Uterus (tissue), 4 donors: ENCODE results near the gene SLITRK4. TPM values are rescaled to one million over a fixed set of nuclear protein-coding genes. Genes with fewer than 3 reads are reported as not detected.

ENCODE experiments used
- DNase-seq, 2 donors: peaks; one replicate each; pipeline ENCODE4 v3.0.0-alpha.2; 2019 to 2020
- H3K27ac ChIP-seq, 2 donors: fragments of 200-600 bp; sonication (generic); 1 replicate in 1 of 2; 2 replicates in 1 of 2; pipeline ENCODE4 v1.5.1; 2016 to 2018
- H3K27me3 ChIP-seq, 2 donors: fragments of 200-600 bp; sonication (generic); one replicate each; pipeline ENCODE4 v1.5.1; 2018 to 2019; ENCODE audit warnings: control low read depth in 1 of 2
- H3K36me3 ChIP-seq, 2 donors: fragments of 200-600 bp; sonication (generic); one replicate each; pipeline ENCODE4 v1.5.1; 2019; ENCODE audit warnings: control low read depth in 1 of 2
- H3K4me1 ChIP-seq, 2 donors: fragments of 200-600 bp; sonication (generic); one replicate each; pipeline ENCODE4 v1.5.1; 2018 to 2019; ENCODE audit warnings: control low read depth in 1 of 2
- H3K4me3 ChIP-seq, 2 donors: fragments of 200-600 bp; sonication (generic); 1 replicate in 1 of 2; 2 replicates in 1 of 2; pipeline ENCODE4 v1.5.1; 2018 to 2019; ENCODE audit warnings: mild to moderate bottlenecking in 1 of 2
- H3K9me3 ChIP-seq, 2 donors: fragments of 200-600 bp; sonication (generic); one replicate each; pipeline ENCODE4 v1.5.1; 2019; ENCODE audit warnings: control low read depth in 1 of 2
- CTCF ChIP-seq, 4 experiments: fragments of 200-600 bp in 2 of 4; fragments of 450-650 bp in 2 of 4; sonication (generic) in 2 of 4; IDR thresholded peaks; one replicate each; pipeline ENCODE4 v1.5.1; 2016 to 2019; ENCODE audit warnings: antibody characterized with exemption in 4 of 4, mild to moderate bottlenecking in 2 of 4, moderate library complexity in 1 of 4
- POLR2A ChIP-seq, 2 donors: fragments of 450-650 bp; IDR thresholded peaks; one replicate each; pipeline ENCODE4 v1.6.1; 2016; ENCODE audit warnings: antibody characterized with exemption in 2 of 2, mild to moderate bottlenecking in 1 of 2, moderate library complexity in 1 of 2
- intact Hi-C: fragments of 100-400 bp; cut with DNase I; formaldehyde crosslinking; loops from one replicate; pipeline ENCODE4 v1.15.1; 2023; ENCODE audit warnings: low total_unique reads
- total RNA-seq, 4 donors: library from RNA; depleted of rRNA in 3 of 4; stranded (reverse); fragments of >200 nt in 3 of 4; gene quantifications; one replicate each; pipeline versions ENCODE4 v1.1.0 to v1.2.4, GENCODE V29; 2014 to 2023
- donor health status: DM: yes; HTN: yes; CAD: no.

SLITRK4 gene
- total RNA-seq: 1 to 10 TPM in 1 of 4 donors, under 1 TPM in 1, not detected in 2; 0.27 to 2.3 TPM

DNA sequence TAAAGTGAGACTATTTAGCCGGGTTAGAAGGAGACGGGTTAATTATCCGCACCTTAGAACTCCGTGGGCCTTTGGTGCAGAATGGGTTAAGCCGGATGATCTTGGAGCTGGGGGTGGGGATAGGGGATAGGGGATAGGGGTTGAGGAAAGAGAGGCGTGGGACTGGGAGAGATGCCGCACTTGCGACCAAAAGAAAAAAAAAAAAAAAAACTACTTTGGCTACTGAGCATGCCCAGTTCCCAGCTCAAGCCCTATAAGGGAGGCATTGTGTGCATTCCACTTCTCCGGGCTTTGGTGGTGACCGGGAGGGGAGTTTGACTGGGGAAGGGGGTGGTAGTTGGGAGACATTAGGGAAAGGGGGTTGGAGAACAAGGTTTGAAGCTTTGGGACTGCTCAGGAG is at the start of gene SLITRK4:
Gene SLITRK4 (minus strand): TSS at position 187 of the 400 bp plus-strand sequence. CDS start 4,993 bp downstream, outside the sequence.
- Histone ChIP-seq H3K4me3 (peak within 1 kb of the TSS in 1 of 2 donors; percentile 16), H3K36me3 (no peaks in the 10 kb centered on the region)
- no peak for DNase-seq

DNA sequence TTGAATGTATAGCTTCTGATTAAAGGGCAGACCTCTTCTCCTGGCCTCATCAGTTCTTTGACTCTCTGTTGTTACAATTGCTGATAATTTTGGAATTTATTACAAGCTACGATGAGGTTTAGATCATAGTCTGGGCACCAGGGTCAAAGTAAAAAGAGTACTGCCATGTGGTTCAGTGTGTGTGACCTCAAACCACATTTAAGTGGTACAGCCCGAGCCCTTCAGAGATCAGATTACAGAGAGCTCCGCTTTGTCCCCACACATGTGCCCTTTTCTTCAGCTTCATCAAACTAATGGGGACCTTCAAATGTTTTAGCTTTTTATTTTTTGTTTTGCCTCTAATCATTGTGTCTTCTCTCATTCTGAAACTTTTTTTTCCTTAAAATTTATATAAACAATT is 47.6 kb upstream of the SLITRK4 start:
- intact Hi-C loops: no loop called here
- TF ChIP-seq CTCF (IDR thresholded peaks at IDR 0.05) (no peak), POLR2A (IDR thresholded peaks at IDR 0.05) (no peak)
- no peaks in the 10 kb centered on the region for H3K36me3 ChIP-seq
- no peak overlapping the region for H3K4me3 ChIP-seq
- H3K27ac ChIP-seq: no peak overlapping the region
- DNase-seq: no peak
- peaks cover 0 to 5% of the 10 kb centered on the region in 2 donors for H3K27me3 ChIP-seq
- H3K9me3 ChIP-seq: no peaks in the 10 kb centered on the region
- H3K4me1 ChIP-seq: no peaks in the 10 kb centered on the region

More for the DNA sequence above, at the start of gene SLITRK4:
- Histone ChIP-seq H3K4me1 (no peaks in the 10 kb centered on the region), H3K27me3 (peaks cover 0 to 5% of the 10 kb centered on the region in 2 donors), H3K27ac (no peak within 1 kb of the TSS), H3K9me3 (no peaks in the 10 kb centered on the region)
- intact Hi-C loops: no loop called here
- no peak for TF ChIP-seq CTCF (IDR thresholded peaks at IDR 0.05)
- no peak for TF ChIP-seq POLR2A (IDR thresholded peaks at IDR 0.05)

GRCh38 chrX:143674926-143675325 is 39.0 kb upstream of the SLITRK4 start:
- H3K36me3 ChIP-seq: no peaks in the 10 kb centered on the region
- no peak overlapping the region for H3K27ac ChIP-seq
- no peak for DNase-seq
- no peaks in the 10 kb centered on the region for H3K9me3 ChIP-seq
- H3K27me3 ChIP-seq: peaks cover 0 to 9% of the 10 kb centered on the region in 2 donors
- intact Hi-C loops: no loop called here
- no peak overlapping the region for H3K4me3 ChIP-seq
- TF ChIP-seq POLR2A (IDR thresholded peaks at IDR 0.05) (no peak), CTCF (IDR thresholded peaks at IDR 0.05) (no peak)
- no peaks in the 10 kb centered on the region for H3K4me1 ChIP-seq

DNA sequence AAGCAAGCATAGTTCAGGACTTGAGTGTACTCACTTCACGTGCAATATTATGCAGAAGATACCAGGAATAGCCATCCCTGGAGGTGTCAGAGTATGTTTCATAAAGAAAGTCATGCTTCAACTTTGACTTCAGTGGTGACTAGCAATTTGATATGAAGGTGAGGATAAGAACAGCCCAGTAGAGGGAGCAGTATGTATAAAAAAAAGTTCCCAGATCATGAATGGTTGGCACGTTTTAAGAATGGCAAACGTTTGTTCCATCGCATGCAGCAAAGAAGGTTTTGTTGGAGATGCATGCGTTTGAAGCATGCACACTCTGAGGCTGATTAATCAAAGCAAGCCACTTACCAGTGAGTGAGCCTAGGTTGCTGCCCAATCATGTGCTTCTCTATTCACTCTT is 33.5 kb upstream of the SLITRK4 start:
- Histone ChIP-seq H3K4me1 (no peaks in the 10 kb centered on the region), H3K27ac (no peak overlapping the region), H3K9me3 (no peaks in the 10 kb centered on the region), H3K27me3 (peaks cover 0 to 9% of the 10 kb centered on the region in 2 donors), H3K4me3 (no peak overlapping the region), H3K36me3 (no peaks in the 10 kb centered on the region)
- intact Hi-C loops: no loop called here
- no peak for TF ChIP-seq POLR2A (IDR thresholded peaks at IDR 0.05)
- TF ChIP-seq CTCF (IDR thresholded peaks at IDR 0.05): no peak
- no peak for DNase-seq

GRCh38 chrX:143664302-143664701 is 28.4 kb upstream of the SLITRK4 start:
- no peaks in the 10 kb centered on the region for H3K36me3 ChIP-seq
- intact Hi-C loops: no loop called here
- H3K27ac ChIP-seq: no peak overlapping the region
- no peaks in the 10 kb centered on the region for H3K4me1 ChIP-seq
- TF ChIP-seq POLR2A (IDR thresholded peaks at IDR 0.05): no peak
- TF ChIP-seq CTCF (IDR thresholded peaks at IDR 0.05): peak in 3 of 4 experiments; percentile 5 to 25 (median 19)
- H3K9me3 ChIP-seq: no peaks in the 10 kb centered on the region
- H3K27me3 ChIP-seq: no peaks in the 10 kb centered on the region
- DNase-seq: no peak
- no peak overlapping the region for H3K4me3 ChIP-seq
